Lower leg skin (tissue), 4 donors: ENCODE data around the gene EIF2S3. TPM values are rescaled to one million over a fixed set of nuclear protein-coding genes. Genes with fewer than 3 reads are reported as not detected.
"Not testable (repeated sequence)": the region's sequence is repeated elsewhere in the genome, so short reads cannot be mapped to it uniquely, and the experiment has no call there.

Experiments used
- DNase-seq, 2 donors: peaks; one replicate each; pipeline ENCODE4 v3.0.0-alpha.2; 2019; ENCODE audit warnings: low spot score in 2 of 2
- H3K4me3 ChIP-seq: fragments of 200-600 bp; sonication (generic); 2 replicates; pipeline ENCODE4 v1.5.1; 2017; ENCODE audit warnings: mild to moderate bottlenecking, low read depth; ENCODE audit not compliant: poor library complexity, severe bottlenecking
- CTCF ChIP-seq, 3 donors: fragments of 450-650 bp; IDR thresholded peaks; one replicate each; pipeline ENCODE4 v1.5.1; 2016; ENCODE audit warnings: antibody characterized with exemption in 3 of 3, mild to moderate bottlenecking in 3 of 3, moderate library complexity in 2 of 3
- POLR2A ChIP-seq, 2 donors: fragments of 450-650 bp; IDR thresholded peaks; one replicate each; pipeline ENCODE4 v1.6.1; 2016 to 2017; ENCODE audit warnings: antibody characterized with exemption in 2 of 2, mild to moderate bottlenecking in 1 of 2, moderate library complexity in 1 of 2
- WGBS, 2 donors: methylation state at CpG; one replicate each; pipeline ENCODE4 v1.1.5; 2018; 5-methylcytosine and 5-hydroxymethylcytosine counted together
- intact Hi-C: fragments of 100-400 bp; cut with DNase I; formaldehyde crosslinking; loops from one replicate; pipeline ENCODE4 v1.15.0; 2023; ENCODE audit warnings: low total_unique reads
- total RNA-seq, 4 donors: library from RNA; depleted of rRNA; stranded (reverse); fragments of >200 nt; gene quantifications; one replicate each; pipeline ENCODE4 v1.1.0, GENCODE V29; 2016

Gene EIF2S3
- total RNA-seq, 4 donors from 2014 or later, result 88.6 to 106 (median 101) TPM

DNA sequence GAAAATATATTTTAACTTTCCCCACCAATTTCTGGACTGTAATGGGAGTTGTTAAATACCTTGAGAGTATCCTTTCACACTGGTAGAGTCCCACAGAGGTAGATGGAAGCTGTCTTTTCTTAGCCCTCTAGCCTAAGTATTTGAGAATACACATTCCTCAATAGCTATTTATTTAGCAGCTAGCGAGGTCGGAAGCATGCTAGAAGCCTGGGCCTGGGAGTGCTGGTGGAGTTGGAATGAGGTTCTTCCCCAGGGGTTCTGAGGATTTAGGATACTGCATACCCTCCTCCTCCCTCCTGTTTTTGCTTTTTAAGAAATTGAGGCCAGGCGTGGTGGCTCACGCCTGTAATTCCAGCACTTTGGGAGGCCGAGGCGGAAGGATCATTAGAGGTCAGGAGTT lies 26.8 kb upstream of the EIF2S3 start:
- WGBS, 2 donors, result 89 to 96% methylated on average over 6 of the region's 6 CpGs
- H3K4me3 ChIP-seq, result no peak overlapping the region
- peak in 1 of 2 donors; percentile 69 for DNase-seq
- TF ChIP-seq CTCF (IDR thresholded peaks at IDR 0.05), result no peak
- no peak for TF ChIP-seq POLR2A (IDR thresholded peaks at IDR 0.05)
- intact Hi-C loops, result no loop called here

- H3K4me3 ChIP-seq, result no peak overlapping the region
- TF ChIP-seq CTCF (IDR thresholded peaks at IDR 0.05) (no peak), POLR2A (IDR thresholded peaks at IDR 0.05) (no peak)
- no peak for DNase-seq
- 84 to 90% methylated on average over 5 of the region's 5 CpGs for WGBS, 2 donors
- intact Hi-C loops, result no loop called here
Measured at GRCh38 chrX:24030597-24030996, 24.2 kb upstream of the EIF2S3 start.

DNA sequence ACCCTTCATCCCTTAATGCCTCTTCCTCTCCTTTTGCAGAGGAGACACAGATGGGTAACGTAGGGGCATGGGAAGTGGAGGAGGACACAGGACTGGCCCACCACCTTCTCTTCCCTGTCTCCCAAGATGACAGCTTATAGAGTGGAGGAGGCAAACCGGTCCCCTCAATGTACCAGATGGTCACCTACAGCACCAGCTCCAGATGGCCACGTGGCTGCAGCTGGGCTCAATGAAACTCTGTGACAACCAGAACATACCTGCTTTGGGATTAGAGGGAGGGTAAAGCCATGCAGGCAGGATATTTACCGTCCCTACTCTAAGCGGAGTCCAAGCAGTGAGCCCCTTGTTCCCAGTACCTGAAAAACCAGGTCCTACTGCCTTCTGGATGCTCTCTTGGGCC lies 20.3 kb upstream of the EIF2S3 start:
- WGBS, 2 donors, result 69 to 82% methylated on average over 2 to 5 of the region's 5 CpGs
- intact Hi-C loops, result no loop called here
- H3K4me3 ChIP-seq, result no peak overlapping the region
- TF ChIP-seq POLR2A (IDR thresholded peaks at IDR 0.05) (no peak), CTCF (IDR thresholded peaks at IDR 0.05) (no peak)
- no peak for DNase-seq

GRCh38 chrX:24037729-24038128 lies 17.0 kb upstream of the EIF2S3 start:
- TF ChIP-seq POLR2A (IDR thresholded peaks at IDR 0.05) (no peak), CTCF (IDR thresholded peaks at IDR 0.05) (no peak)
- no peak overlapping the region for H3K4me3 ChIP-seq
- 69 to 77% methylated on average over 4 of the region's 4 CpGs for WGBS, 2 donors
- intact Hi-C loops, result no loop called here
- no peak for DNase-seq

GRCh38 chrX:24046060-24046459 lies 8.7 kb upstream of the EIF2S3 start:
- intact Hi-C loops, result not testable (repeated sequence)

DNA sequence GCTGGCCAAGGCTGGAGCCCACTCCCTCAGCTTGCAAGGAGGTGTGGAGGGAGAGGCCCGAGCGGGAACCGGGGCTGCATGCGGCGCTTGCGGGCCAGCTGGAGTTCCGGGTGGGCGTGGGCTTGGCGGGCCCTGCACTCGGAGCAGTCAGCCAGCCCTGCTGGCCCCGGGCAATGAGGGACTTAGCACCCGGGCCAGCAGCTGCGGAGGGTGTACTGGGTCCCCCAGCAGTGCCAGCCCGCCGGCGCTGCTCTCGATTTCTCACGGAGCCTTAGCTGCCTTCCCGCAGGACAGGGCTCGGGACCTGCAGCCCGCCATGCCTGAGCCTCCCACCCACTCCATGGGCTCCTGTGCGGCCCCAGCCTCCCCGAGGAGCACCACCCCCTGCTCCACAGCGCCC lies 5.1 kb upstream of the EIF2S3 start:
- intact Hi-C loops, H3K4me3 ChIP-seq, DNase-seq: not testable (repeated sequence)
- 90% methylated on average over 23 of the region's 24 CpGs; no CpG with 5 or more reads in 1 of the 2 donors for WGBS, 2 donors

More at GRCh38 chrX:24046060-24046459, 8.7 kb upstream of the EIF2S3 start:
- not testable (repeated sequence) for DNase-seq, H3K4me3 ChIP-seq

DNA sequence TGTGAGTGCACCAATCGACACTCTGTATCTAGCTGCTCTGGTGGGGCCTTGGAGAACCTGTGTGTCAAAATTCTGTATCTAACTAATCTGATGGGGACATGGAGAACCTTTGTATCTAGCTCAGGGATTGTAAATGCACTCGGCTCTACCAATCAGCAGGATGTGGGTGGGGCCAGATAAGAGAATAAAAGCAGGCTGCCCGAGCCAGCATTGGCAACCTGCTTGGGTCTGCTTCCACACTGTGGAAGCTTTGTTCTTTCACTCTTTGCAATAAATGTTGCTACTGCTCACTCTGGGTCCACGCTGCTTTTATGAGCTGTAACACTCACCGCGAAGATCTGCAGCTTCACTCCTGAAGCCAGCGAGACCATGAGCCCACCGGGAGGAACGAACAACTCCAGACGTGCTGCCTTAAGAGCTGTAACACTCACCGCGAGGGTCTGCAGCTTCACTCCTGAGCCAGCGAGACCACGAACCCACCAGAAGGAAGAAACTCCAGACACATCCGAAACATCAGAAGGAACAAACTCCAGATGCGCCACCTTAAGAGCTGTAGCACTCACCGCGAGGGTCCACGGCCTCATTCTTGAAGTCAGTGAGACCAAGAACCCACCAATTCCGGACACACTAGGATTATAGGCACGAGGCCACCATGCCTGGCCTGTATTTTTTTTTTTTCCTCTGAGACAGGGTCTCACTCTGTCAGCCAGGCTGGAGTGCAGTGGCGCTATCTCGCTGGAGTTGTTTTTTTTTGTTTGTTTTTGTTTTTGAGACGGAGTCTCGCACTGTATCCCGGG lies 4.0 kb upstream of the EIF2S3 start:
- DNase-seq, intact Hi-C loops, H3K4me3 ChIP-seq: not testable (repeated sequence)
- 81 to 86% methylated on average over 26 of the region's 26 CpGs for WGBS, 2 donors
